Measurements from ENCODE around the gene ILKAP.

DNA sequence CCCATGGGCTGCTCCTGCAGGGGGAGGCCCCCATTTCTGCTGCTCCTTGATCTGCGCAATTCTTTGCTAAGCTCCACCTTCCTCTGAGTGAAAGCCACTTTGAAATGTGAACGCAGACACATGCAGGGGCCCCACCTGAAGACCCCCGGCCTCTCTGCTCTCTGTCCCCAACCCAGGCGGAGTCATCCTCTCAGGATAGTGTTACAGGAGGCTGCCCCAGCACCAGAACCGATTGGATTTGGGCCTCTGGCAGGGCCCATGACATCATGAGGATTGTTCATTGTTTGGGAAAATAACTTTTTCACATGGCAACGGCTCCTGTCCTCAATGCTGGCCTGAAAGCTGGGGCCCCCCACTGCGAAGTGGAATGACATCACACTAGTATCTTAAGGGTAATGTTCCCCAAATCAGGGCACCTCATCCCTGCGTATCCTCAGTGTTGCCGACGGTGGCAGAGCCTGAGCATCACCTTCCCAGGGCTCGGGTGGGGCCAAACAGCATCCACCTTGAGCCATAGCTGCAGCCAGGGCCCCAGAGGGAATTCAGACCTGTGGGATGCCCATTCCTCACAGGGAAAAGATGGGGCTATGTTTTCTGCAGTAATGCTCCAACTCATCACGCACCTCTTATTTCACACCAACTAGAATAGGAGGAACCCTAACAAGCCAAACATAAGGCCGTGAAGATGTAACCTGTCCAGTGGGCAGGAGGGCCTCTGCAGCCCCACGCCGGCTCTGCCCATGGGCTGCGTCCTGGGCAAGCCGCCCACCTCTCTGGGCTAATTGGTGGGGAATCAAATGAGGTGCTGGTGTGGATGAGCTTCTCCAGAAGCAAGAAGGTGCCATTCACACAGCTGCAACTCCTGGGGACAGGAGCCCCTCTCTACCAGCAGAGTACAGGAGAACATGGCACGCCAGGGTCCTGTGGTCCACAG lies 47.5 kb downstream of the ILKAP start:
- TF ChIP-seq POLR2AphosphoS5 (IDR thresholded peaks at IDR 0.05; ENCODE audit: low read depth, low read length) (no peak), REST (IDR thresholded peaks at IDR 0.05; ENCODE audit: insufficient read depth in 1 of 2, low read depth in 2 of 2, low read length in 2 of 2) (no peak), TAF1 (IDR thresholded peaks at IDR 0.05; ENCODE audit: borderline replicate concordance, insufficient read depth, low read length) (no peak)

Data from PFSK-1 (cell line).